ENCODE data around the gene MT1M. TPM values are rescaled to one million over a fixed set of nuclear protein-coding genes. Genes with fewer than 3 reads are reported as not detected.
A peak's percentile ranks its signal among the peaks of the same experiment; 100 is the strongest.
"Not testable (repeated sequence)": the region's sequence is repeated elsewhere in the genome, so short reads cannot be mapped to it uniquely, and the experiment has no call there.

The MT1M gene
- not detected for total RNA-seq
- total RNA-seq (2013): not detected

- no peaks in the 10 kb centered on the region for H3K36me3 Mint-ChIP-seq
- H3K27me3 ChIP-seq (ENCODE audit: control insufficient read depth, insufficient read depth, low read length): peaks cover 39% of the 10 kb centered on the region
- H3K9me3 Mint-ChIP-seq: no peaks in the 10 kb centered on the region
- peaks cover 5 to 15% of the 10 kb centered on the region in 2 donors for H3K4me1 Mint-ChIP-seq
- no peak within 1 kb of the TSS for H3K27ac Mint-ChIP-seq
- ATAC-seq (peak in 2 of 3 donors; percentile 44 to 78), DNase-seq (peak in 1 of 2 donors; percentile 26)
- H3K4me1 ChIP-seq (ENCODE audit: control insufficient read depth, insufficient read depth, low read length): peaks cover 16% of the 10 kb centered on the region
- no peak within 1 kb of the TSS for H3K27ac ChIP-seq (ENCODE audit: low read length)
- H3K36me3 ChIP-seq (ENCODE audit: control insufficient read depth, insufficient read depth, low read length): no peaks in the 10 kb centered on the region
- H3K4me3 ChIP-seq (ENCODE audit: low read length): no peak within 1 kb of the TSS
- H3K27me3 Mint-ChIP-seq (ENCODE audit: low read depth in 2 of 2): peaks cover 60 to 63% of the 10 kb centered on the region in 2 donors
- WGBS (ENCODE audit: insufficient coverage): 2% methylated on average over 60 of the region's 61 CpGs
- H3K4me3 Mint-ChIP-seq: peak within 1 kb of the TSS; percentile 83
- TF ChIP-seq CTCF (IDR thresholded peaks at IDR 0.05): no peak
- H3K9me3 ChIP-seq (ENCODE audit: control insufficient read depth, insufficient read depth, low read length): no peaks in the 10 kb centered on the region
- intact Hi-C loops (cut with micrococcal nuclease): no loop called here
Measured at GRCh38 chr16:56632156-56632847, at the start of gene MT1M. Gene MT1M (plus strand): TSS chr16:56632659. CDS start chr16:56632732, 73 bp downstream.

- DNase-seq; ATAC-seq; H3K9me3 ChIP-seq (ENCODE audit: control insufficient read depth, insufficient read depth, low read length); H3K4me3 ChIP-seq (ENCODE audit: low read length); H3K36me3 ChIP-seq (ENCODE audit: control insufficient read depth, insufficient read depth, low read length); H3K27ac ChIP-seq (ENCODE audit: low read length); intact Hi-C loops (cut with micrococcal nuclease); H3K4me1 ChIP-seq (ENCODE audit: control insufficient read depth, insufficient read depth, low read length); H3K9me3 Mint-ChIP-seq; H3K36me3 Mint-ChIP-seq; H3K4me3 Mint-ChIP-seq; H3K4me1 Mint-ChIP-seq; H3K27ac Mint-ChIP-seq; H3K27me3 ChIP-seq (ENCODE audit: control insufficient read depth, insufficient read depth, low read length): not testable (repeated sequence)
- 100% methylated on average over 2 of the region's 2 CpGs for WGBS (ENCODE audit: insufficient coverage)
- H3K27me3 Mint-ChIP-seq (ENCODE audit: low read depth in 2 of 2): peaks cover 13 to 29% of the 10 kb centered on the region in 2 donors
Measured at GRCh38 chr16:56582911-56583310, 49.5 kb upstream of the MT1M start.

- no peaks in the 10 kb centered on the region for H3K36me3 Mint-ChIP-seq
- Histone ChIP-seq H3K27ac (ENCODE audit: low read length) (no peak overlapping the region), H3K4me3 (ENCODE audit: low read length) (no peak overlapping the region), H3K9me3 (ENCODE audit: control insufficient read depth, insufficient read depth, low read length) (no peaks in the 10 kb centered on the region), H3K4me1 (ENCODE audit: control insufficient read depth, insufficient read depth, low read length) (no peaks in the 10 kb centered on the region), H3K36me3 (ENCODE audit: control insufficient read depth, insufficient read depth, low read length) (no peaks in the 10 kb centered on the region), H3K27me3 (ENCODE audit: control insufficient read depth, insufficient read depth, low read length) (no peaks in the 10 kb centered on the region)
- DNase-seq (no peak), ATAC-seq (no peak)
- intact Hi-C loops (cut with micrococcal nuclease): no loop called here
- no peak overlapping the region for H3K27ac Mint-ChIP-seq
- no peak overlapping the region for H3K4me3 Mint-ChIP-seq
- no peak for TF ChIP-seq CTCF (IDR thresholded peaks at IDR 0.05)
- H3K27me3 Mint-ChIP-seq (ENCODE audit: low read depth in 2 of 2): peaks cover 20 to 32% of the 10 kb centered on the region in 2 donors
- H3K9me3 Mint-ChIP-seq: no peaks in the 10 kb centered on the region
- 85% methylated on average over 11 of the region's 11 CpGs for WGBS (ENCODE audit: insufficient coverage)
- no peaks in the 10 kb centered on the region for H3K4me1 Mint-ChIP-seq
Measured at GRCh38 chr16:56583351-56584168, 48.9 kb upstream of the MT1M start.

- Histone ChIP-seq H3K4me1 (ENCODE audit: control insufficient read depth, insufficient read depth, low read length) (no peaks in the 10 kb centered on the region), H3K27ac (ENCODE audit: low read length) (no peak overlapping the region), H3K9me3 (ENCODE audit: control insufficient read depth, insufficient read depth, low read length) (no peaks in the 10 kb centered on the region), H3K36me3 (ENCODE audit: control insufficient read depth, insufficient read depth, low read length) (no peaks in the 10 kb centered on the region), H3K27me3 (ENCODE audit: control insufficient read depth, insufficient read depth, low read length) (no peaks in the 10 kb centered on the region), H3K4me3 (ENCODE audit: low read length) (no peak overlapping the region)
- DNase-seq (no peak), ATAC-seq (no peak)
- H3K36me3 Mint-ChIP-seq: no peaks in the 10 kb centered on the region
- no peak overlapping the region for H3K27ac Mint-ChIP-seq
- no peak for TF ChIP-seq CTCF (IDR thresholded peaks at IDR 0.05)
- intact Hi-C loops (cut with micrococcal nuclease): no loop called here
- 76% methylated on average over 11 of the region's 11 CpGs for WGBS (ENCODE audit: insufficient coverage)
- no peak overlapping the region for H3K4me3 Mint-ChIP-seq
- peaks cover 0 to 4% of the 10 kb centered on the region in 2 donors for H3K4me1 Mint-ChIP-seq
- peaks cover 25 to 36% of the 10 kb centered on the region in 2 donors for H3K27me3 Mint-ChIP-seq (ENCODE audit: low read depth in 2 of 2)
- no peaks in the 10 kb centered on the region for H3K9me3 Mint-ChIP-seq
Measured at GRCh38 chr16:56584276-56584675, 48.2 kb upstream of the MT1M start.

Data from natural killer cell (primary cell).